Nephron (organoid): ENCODE measurements around the gene CHST11.

Experiments used
- H3K27ac Mint-ChIP-seq, 3 experiments: 2 replicates each; pipeline ENCODE4 v1.8.0; 2020; ENCODE audit warnings: mixed read lengths in 3 of 3, mild to moderate bottlenecking in 2 of 3, moderate library complexity in 1 of 3
- H3K27me3 Mint-ChIP-seq: 2 replicates; pipeline ENCODE4 v1.8.0; 2021; ENCODE audit warnings: low read depth, mild to moderate bottlenecking, moderate library complexity, mixed read lengths
- H3K36me3 Mint-ChIP-seq: 2 replicates; pipeline ENCODE4 v1.8.0; 2020; ENCODE audit warnings: low read depth, mixed read lengths
- H3K4me1 Mint-ChIP-seq: 2 replicates; pipeline ENCODE4 v1.8.0; 2020; ENCODE audit warnings: mixed read lengths
- H3K4me3 Mint-ChIP-seq, 3 experiments: 2 replicates each; pipeline ENCODE4 v1.8.0; 2020; ENCODE audit warnings: mild to moderate bottlenecking in 3 of 3, mixed read lengths in 3 of 3, moderate library complexity in 2 of 3
- H3K9me3 Mint-ChIP-seq: 2 replicates; pipeline ENCODE4 v1.8.0; 2020; ENCODE audit warnings: mixed read lengths
- TF ChIP-seq, protein P1 (sequence below), 3 experiments: fragments of 200-600 bp; sonication (generic); IDR thresholded peaks; one replicate each; pipeline ENCODE4 v1.5.0; 2021; ENCODE audit warnings: antibody characterized with exemption in 3 of 3; ENCODE audit not compliant: unreplicated experiment in 3 of 3

CHST11 gene

DNA sequence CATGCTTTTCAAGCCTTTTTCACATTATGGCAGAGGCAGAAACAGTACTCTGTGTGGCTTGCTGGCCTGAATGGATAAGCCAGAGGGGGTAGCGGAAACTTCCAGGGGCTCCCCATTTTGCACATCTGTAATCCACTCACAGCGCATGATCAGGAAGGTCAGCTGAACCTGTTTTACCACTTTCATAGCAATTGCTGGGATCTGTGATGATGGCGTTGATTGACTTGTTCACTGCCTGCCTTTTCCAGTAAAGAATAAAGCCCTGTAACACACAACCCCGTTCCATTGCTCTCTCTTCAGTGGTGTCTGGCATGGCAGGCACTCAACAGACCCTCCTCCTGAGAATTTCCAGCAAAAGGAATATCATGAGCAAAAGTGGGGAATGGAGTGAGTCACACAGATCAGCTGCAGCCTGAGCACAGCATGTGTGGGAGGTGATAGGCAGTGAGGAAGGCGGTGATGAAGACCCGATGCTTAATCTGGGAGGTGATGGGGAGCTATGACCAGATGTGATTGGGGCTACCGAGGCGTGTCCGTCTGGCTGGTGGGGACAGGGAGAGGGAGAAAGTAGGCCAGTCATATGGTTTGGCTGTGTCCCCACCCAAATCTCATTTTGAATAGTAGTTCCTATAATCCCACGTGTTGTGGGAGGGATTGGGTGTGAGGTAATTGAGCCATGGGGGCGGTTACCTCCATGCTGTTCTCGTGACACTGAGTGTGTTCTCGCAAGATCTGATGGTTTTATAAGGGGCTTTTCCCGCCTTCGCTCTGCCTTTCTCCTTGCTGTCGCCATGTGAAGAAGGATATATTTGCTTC is 44.7 kb upstream of the CHST11 start:
- no peak overlapping the region for H3K27ac Mint-ChIP-seq

DNA sequence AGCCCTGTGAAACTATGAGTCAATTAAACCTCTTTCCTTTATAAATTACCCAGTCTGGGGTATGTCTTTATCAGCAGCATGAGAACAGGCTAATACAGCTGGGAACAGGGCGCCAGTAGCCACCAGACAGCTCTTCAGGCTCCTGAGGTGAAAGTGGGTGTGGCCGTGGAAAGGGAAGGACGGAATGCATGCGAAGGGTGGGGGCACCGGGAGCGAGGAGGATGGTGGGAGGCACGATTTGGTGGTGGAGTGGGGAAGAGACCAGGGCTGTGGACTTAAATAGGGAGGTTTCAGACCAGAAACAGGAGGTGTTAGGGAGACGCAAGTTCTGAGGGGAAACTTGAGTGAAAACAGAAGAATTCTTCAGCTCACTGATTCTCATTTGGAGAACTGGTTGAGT is 44.1 kb upstream of the CHST11 start:
- H3K9me3 Mint-ChIP-seq: no peaks in the 10 kb centered on the region
- TF ChIP-seq, protein P1, sequence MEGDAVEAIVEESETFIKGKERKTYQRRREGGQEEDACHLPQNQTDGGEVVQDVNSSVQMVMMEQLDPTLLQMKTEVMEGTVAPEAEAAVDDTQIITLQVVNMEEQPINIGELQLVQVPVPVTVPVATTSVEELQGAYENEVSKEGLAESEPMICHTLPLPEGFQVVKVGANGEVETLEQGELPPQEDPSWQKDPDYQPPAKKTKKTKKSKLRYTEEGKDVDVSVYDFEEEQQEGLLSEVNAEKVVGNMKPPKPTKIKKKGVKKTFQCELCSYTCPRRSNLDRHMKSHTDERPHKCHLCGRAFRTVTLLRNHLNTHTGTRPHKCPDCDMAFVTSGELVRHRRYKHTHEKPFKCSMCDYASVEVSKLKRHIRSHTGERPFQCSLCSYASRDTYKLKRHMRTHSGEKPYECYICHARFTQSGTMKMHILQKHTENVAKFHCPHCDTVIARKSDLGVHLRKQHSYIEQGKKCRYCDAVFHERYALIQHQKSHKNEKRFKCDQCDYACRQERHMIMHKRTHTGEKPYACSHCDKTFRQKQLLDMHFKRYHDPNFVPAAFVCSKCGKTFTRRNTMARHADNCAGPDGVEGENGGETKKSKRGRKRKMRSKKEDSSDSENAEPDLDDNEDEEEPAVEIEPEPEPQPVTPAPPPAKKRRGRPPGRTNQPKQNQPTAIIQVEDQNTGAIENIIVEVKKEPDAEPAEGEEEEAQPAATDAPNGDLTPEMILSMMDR (IDR thresholded peaks at IDR 0.05; ENCODE audit: unreplicated experiment in 3 of 3): no peak
- H3K4me3 Mint-ChIP-seq: no peak overlapping the region
- peaks cover 8% of the 10 kb centered on the region for H3K27me3 Mint-ChIP-seq
- H3K36me3 Mint-ChIP-seq: no peaks in the 10 kb centered on the region
- no peak overlapping the region for H3K27ac Mint-ChIP-seq
- H3K4me1 Mint-ChIP-seq: no peaks in the 10 kb centered on the region

More for the DNA sequence above, 44.7 kb upstream of the CHST11 start:
- H3K36me3 Mint-ChIP-seq: no peaks in the 10 kb centered on the region
- TF ChIP-seq, protein P1 (IDR thresholded peaks at IDR 0.05; ENCODE audit: unreplicated experiment in 3 of 3): no peak
- no peak overlapping the region for H3K4me3 Mint-ChIP-seq
- no peaks in the 10 kb centered on the region for H3K9me3 Mint-ChIP-seq
- H3K27me3 Mint-ChIP-seq: peaks cover 8% of the 10 kb centered on the region
- H3K4me1 Mint-ChIP-seq: no peaks in the 10 kb centered on the region

DNA sequence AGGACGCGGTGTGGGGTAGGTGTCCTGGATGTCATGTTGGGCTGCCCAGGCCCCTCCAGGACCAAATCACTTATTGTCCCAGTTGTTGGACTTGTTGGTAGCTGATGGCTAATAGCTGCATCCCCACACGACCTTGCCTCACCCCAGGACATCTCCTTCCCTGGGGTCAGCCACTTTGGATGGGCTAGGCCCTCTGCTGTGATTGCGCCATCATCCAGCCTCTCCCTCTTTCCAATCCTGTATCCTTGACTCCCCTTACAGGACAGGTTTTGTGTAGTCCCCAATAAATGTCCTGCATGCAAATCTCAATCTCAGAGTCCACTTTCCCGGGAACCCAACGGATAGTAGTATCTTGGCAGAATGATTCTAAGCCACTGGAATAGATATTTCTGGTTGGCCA is 43.4 kb upstream of the CHST11 start:
- TF ChIP-seq, protein P1 (IDR thresholded peaks at IDR 0.05; ENCODE audit: unreplicated experiment in 3 of 3): no peak
- H3K9me3 Mint-ChIP-seq: no peaks in the 10 kb centered on the region
- no peaks in the 10 kb centered on the region for H3K36me3 Mint-ChIP-seq
- H3K27ac Mint-ChIP-seq: no peak overlapping the region
- H3K27me3 Mint-ChIP-seq: peaks cover 8% of the 10 kb centered on the region
- no peaks in the 10 kb centered on the region for H3K4me1 Mint-ChIP-seq
- H3K4me3 Mint-ChIP-seq: no peak overlapping the region

DNA sequence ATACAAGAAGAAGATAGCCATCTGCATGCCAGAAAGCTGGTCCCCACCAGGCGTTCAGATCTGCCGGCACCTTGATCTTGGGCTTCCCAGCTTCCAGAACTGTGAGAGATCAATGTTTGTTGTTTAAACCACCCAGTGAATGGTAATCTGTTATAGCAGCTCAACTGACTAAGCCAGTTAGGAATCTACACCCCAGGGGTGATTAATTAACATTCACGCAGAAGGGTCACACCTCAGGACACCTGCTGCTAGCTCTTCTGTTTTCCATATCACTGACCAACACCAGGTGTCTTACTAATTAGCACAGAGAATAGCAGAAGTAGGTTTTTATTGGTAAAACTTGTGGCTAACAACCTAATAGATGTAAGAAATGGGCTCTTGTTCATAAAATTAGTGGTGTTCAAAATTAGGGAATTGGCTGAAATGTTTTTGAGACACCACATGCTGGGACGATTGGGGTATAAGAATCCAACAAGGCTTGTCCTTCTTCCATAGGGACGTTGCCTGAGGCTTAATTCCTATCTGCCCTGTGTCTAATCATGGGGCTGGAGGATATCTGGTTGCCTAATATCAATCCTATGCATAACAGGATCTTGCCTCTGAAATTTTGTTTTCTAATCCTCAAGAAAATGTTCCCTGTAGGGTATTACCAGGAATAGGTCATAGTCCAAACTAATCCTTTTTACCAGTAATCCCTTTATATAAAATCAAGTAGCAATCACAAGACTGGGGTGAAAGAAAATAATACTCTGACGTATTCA is 42.0 kb upstream of the CHST11 start:
- TF ChIP-seq, protein P1 (IDR thresholded peaks at IDR 0.05; ENCODE audit: unreplicated experiment in 3 of 3): no peak
- Mint-ChIP-seq H3K27ac (no peak overlapping the region), H3K36me3 (no peaks in the 10 kb centered on the region), H3K9me3 (no peaks in the 10 kb centered on the region), H3K4me1 (no peaks in the 10 kb centered on the region), H3K27me3 (peaks cover 8% of the 10 kb centered on the region), H3K4me3 (no peak overlapping the region)

DNA sequence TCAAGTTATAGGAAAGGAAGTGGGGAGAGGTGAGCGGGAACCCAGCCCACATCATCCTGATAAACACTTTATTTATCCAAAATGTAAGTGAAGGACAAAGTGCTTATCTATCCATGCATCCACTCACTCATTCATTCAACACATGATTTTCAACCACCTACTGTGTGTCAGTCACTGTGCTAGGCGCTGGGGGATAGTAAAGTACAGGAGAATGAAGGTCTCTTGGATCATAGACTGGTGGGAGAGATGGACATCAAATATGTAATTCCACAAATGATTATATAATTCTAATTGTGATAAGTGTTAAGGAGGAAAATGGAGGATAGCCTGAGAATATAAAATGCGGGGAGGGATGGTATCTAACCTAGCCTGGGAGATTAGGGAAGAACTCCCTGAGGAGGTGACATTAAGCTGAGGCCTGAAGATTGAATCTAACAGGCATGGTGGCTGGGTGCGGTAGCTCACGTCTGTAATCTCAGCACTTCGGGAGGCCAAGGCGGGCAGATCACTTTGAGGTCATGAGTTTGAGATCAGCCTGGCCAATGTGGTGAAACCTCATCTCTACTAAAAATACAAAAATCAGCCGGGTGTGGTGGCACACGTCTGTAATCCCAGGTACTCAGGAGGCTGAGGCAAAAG is 41.3 kb upstream of the CHST11 start:
- Mint-ChIP-seq H3K27ac (no peak overlapping the region), H3K9me3 (no peaks in the 10 kb centered on the region)

More for the DNA sequence above, 41.3 kb upstream of the CHST11 start:
- TF ChIP-seq, protein P1 (IDR thresholded peaks at IDR 0.05; ENCODE audit: unreplicated experiment in 3 of 3): no peak
- no peaks in the 10 kb centered on the region for H3K36me3 Mint-ChIP-seq
- no peaks in the 10 kb centered on the region for H3K4me1 Mint-ChIP-seq
- no peak overlapping the region for H3K4me3 Mint-ChIP-seq
- H3K27me3 Mint-ChIP-seq: peaks cover 8% of the 10 kb centered on the region
